LNCaP clone FGC (cell line): ENCODE data around the gene INPP5K.

Experiments
- DNase-seq: peaks from one replicate; pipeline ENCODE4 v3.0.0-alpha.2; 2011; ENCODE audit warnings: low read depth
- H3K4me3 ChIP-seq: 2 replicates; pipeline ENCODE4 v1.5.1; 2011; ENCODE audit warnings: mild to moderate bottlenecking, low read depth, low read length, control low read depth
- CTCF ChIP-seq: IDR thresholded peaks from 2 replicates; pipeline ENCODE4 v1.5.1; 2012; ENCODE audit warnings: mild to moderate bottlenecking; ENCODE audit not compliant: control insufficient read depth, insufficient read depth; ENCODE audit errors: extremely low read depth

The INPP5K gene

GRCh38 chr17:1542316-1542715 lies 25.9 kb upstream of the INPP5K start:
- no peak for DNase-seq
- H3K4me3 ChIP-seq: no peak overlapping the region
- no peak for TF ChIP-seq CTCF

DNA sequence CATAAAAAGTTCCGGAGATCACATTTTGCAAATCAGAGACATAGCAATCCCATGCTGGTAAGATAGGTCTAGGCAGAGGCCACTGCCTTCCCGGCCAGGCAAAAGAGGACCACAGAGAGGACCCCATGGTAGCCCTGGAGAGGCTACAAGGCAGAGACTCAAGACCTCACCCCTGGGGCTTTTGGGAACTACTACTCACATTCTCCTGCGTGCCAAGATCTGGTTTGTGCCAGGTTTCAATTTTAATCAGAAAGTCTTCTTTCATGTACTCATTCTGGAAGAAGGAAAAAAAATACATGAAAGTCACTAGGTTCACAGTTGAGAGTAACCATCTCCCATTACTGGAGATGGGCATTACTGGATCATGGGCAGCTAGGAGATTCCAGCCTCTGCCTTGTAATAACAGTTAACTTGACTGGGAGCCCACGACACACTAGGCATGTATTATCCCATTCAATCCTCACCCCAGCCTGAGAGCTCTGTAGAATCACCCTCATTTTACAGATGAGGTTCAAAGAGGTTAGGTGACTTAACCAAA lies 25.0 kb upstream of the INPP5K start:
- TF ChIP-seq CTCF: no peak
- no peak overlapping the region for H3K4me3 ChIP-seq
- DNase-seq: no peak

GRCh38 chr17:1539811-1540210 lies 23.4 kb upstream of the INPP5K start:
- H3K4me3 ChIP-seq: no peak overlapping the region
- no peak for TF ChIP-seq CTCF
- no peak for DNase-seq

DNA sequence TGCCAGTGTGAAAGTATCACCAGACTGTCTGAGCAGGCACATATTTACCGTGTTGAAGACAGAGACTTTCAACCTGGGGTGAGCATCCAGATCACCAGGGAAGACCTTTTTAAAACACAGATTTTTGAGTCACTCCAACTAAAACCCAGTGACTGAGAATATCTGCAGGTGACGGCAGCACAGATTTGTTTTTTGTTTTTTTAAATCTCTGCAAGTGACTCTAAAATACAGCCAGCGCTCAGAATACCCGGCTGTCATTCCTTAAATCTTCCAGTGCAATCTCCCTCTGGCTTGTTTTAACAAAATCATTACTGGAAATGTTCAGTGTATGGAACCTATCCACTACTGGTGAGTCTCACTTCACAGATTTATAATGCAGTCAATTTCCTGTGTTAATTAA lies 19.3 kb upstream of the INPP5K start:
- no peak for TF ChIP-seq CTCF
- DNase-seq: no peak
- H3K4me3 ChIP-seq: no peak overlapping the region

DNA sequence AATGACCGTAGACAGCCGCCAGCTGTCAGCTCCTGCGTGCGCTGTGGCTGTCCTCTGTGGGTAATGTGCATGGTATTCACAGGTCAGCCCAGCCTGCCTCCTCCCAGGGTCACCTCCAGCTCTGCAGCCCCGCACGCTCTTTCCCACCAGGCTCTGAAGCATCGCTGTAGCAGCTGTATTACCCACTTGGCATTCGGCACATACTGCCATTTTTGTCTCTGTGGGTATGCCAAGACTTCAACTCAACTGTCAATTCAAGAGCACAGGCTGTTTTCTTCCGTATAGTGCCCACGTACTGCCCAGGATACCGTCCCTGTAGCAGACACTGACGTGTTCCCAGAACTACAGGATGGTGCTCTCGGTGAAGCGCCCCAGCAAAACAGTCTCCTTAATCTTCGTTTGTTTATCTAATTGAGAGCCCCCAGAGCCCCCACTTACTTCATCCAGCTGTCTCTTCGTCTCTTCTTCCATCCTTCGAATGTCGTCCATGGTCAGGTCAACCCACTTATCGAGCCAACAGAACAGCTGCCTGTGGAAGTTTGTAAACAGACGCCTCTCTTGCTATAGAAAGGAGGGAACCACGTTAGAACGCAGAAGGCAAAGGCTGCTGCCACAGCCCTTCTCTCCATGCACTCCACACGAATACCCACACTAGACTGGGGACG lies 17.4 kb upstream of the INPP5K start:
- no peak for TF ChIP-seq CTCF
- H3K4me3 ChIP-seq: no peak overlapping the region
- no peak for DNase-seq

DNA sequence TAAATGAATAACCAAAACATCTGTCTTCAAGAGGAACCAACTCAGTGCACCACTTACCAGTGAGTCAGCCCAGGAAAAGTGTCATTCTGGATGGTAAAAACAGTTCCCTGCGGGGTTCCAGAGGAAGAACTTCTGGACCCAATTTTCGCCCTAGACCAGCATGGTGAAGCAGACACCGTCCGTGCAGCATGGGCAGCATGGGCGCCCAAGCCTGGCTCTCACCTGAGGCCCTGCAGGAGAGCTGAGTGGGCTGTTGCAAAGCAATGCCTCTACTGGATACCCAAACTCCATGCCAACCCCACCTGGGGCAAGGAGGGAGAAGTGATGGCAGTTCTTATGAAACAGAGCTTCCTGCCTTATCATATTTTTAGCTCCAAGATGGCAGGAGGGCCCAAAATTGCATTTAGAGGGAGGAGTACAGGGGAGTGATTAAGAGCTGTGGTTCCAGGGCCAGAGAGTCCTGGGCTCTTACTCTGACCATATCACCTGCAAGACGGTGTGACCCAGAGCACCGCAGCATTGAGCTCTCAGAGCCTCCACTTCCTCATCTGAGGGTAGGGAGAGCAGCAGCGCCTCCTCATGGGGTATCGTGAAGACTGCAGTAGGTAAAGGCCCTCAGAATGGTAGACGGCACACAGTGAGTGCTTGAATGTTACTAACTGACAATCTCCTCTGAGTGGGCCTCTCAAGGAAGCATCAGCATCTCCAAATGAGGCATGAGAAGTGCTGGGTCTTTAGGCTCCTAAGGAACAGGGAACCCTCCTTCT lies 16.6 kb upstream of the INPP5K start:
- TF ChIP-seq CTCF: no peak
- no peak for DNase-seq

More for the DNA sequence above, 16.6 kb upstream of the INPP5K start:
- H3K4me3 ChIP-seq: no peak overlapping the region
